Measurements from ENCODE around the gene KMO.

The KMO gene

GRCh38 chr1:241532162-241532531, at the start of gene KMO:
KMO (plus strand) TSS chr1:241532378; CDS start chr1:241532445, 67 bp downstream.
- DNase-seq (ENCODE audit: low read depth in 2 of 2) = no peak

GRCh38 chr1:241482761-241483250, 49.4 kb upstream of the KMO start:
- DNase-seq (ENCODE audit: low read depth in 2 of 2) = no peak

- no peak for DNase-seq (ENCODE audit: low read depth in 2 of 2)
These were observed 47.0 kb upstream of the KMO start for GRCh38 chr1:241485145-241485544.

GRCh38 chr1:241485554-241485992, 46.6 kb upstream of the KMO start:
- DNase-seq (ENCODE audit: low read depth in 2 of 2) = no peak

GRCh38 chr1:241488739-241489138, 43.4 kb upstream of the KMO start:
- DNase-seq (ENCODE audit: low read depth in 2 of 2) = no peak

- DNase-seq (ENCODE audit: low read depth in 2 of 2) = no peak
These were observed 36.4 kb upstream of the KMO start for GRCh38 chr1:241495741-241496140.

GRCh38 chr1:241499910-241500309, 32.3 kb upstream of the KMO start:
- no peak for DNase-seq (ENCODE audit: low read depth in 2 of 2)

- peak; percentile 4 to 11 for DNase-seq (ENCODE audit: low read depth in 2 of 2)
These were observed 28.7 kb upstream of the KMO start for GRCh38 chr1:241503444-241503843.

- no peak for DNase-seq (ENCODE audit: low read depth in 2 of 2)
These were observed 24.9 kb upstream of the KMO start for GRCh38 chr1:241507189-241507863.

- DNase-seq (ENCODE audit: low read depth in 2 of 2) = no peak
These were observed 18.8 kb upstream of the KMO start for GRCh38 chr1:241513378-241513777.

GRCh38 chr1:241518476-241519307, 13.5 kb upstream of the KMO start:
- no peak for DNase-seq (ENCODE audit: low read depth in 2 of 2)

GRCh38 chr1:241519308-241520079, 12.7 kb upstream of the KMO start, which contains the start of gene FH:
FH (minus strand) TSS chr1:241519755; CDS start chr1:241519722, 33 bp downstream.
- DNase-seq (ENCODE audit: low read depth in 2 of 2) = peak; percentile 83 to 90

- no peak for DNase-seq (ENCODE audit: low read depth in 2 of 2)
These were observed 12.1 kb upstream of the KMO start for GRCh38 chr1:241520080-241520465.

- DNase-seq (ENCODE audit: low read depth in 2 of 2) = no peak
These were observed 10.5 kb upstream of the KMO start for GRCh38 chr1:241521718-241522117.

- DNase-seq (ENCODE audit: low read depth in 2 of 2) = no peak
These were observed 7.2 kb upstream of the KMO start for GRCh38 chr1:241525026-241525425.

- DNase-seq (ENCODE audit: low read depth in 2 of 2) = no peak
These were observed 5.0 kb upstream of the KMO start for GRCh38 chr1:241527146-241527545.

GRCh38 chr1:241531195-241532161, 700 bp upstream of the KMO start:
- DNase-seq (ENCODE audit: low read depth in 2 of 2) = no peak

GRCh38 chr1:241532864-241533263, 686 bp downstream of the KMO start:
- no peak for DNase-seq (ENCODE audit: low read depth in 2 of 2)

- DNase-seq (ENCODE audit: low read depth in 2 of 2) = no peak
These were observed 1.3 kb downstream of the KMO start for GRCh38 chr1:241533326-241534115.

GRCh38 chr1:241536304-241536703, 4.1 kb downstream of the KMO start:
- no peak for DNase-seq (ENCODE audit: low read depth in 2 of 2)
